Lung (tissue), 12 donors: ENCODE data around the gene PREP. TPM values are rescaled to one million over a fixed set of nuclear protein-coding genes. Genes with fewer than 3 reads are reported as not detected.

ENCODE experiments used
- ATAC-seq: fragments of 200-7000 bp; cut with Tn5 transposase; one replicate; pipeline ENCODE4 v1.9.1; 2020; ENCODE audit warnings: moderate number of reproducible peaks; ENCODE audit not compliant: insufficient read depth, low FRiP score
- DNase-seq, 3 donors: peaks; one replicate each; pipeline ENCODE4 v3.0.0-alpha.2; 2013 to 2017
- H3K27ac ChIP-seq, 2 donors: one replicate each; pipeline ENCODE4 v1.5.1; 2013; ENCODE audit warnings: mild to moderate bottlenecking in 2 of 2, moderate library complexity in 2 of 2, control low read depth in 1 of 2, inconsistent platforms in 1 of 2, low read depth in 1 of 2, low read length in 1 of 2
- H3K27me3 ChIP-seq, 3 donors: one replicate each; pipeline ENCODE4 v1.5.1; 2013; ENCODE audit warnings: low read length in 2 of 3; ENCODE audit not compliant: control insufficient read depth in 3 of 3, insufficient read depth in 3 of 3
- H3K36me3 ChIP-seq, 4 donors: one replicate each; pipeline ENCODE4 v1.5.1; 2013; ENCODE audit warnings: low read length in 4 of 4, mild to moderate bottlenecking in 1 of 4, moderate library complexity in 1 of 4; ENCODE audit not compliant: control insufficient read depth in 4 of 4, insufficient read depth in 4 of 4
- H3K4me1 ChIP-seq, 5 donors: one replicate each; pipeline ENCODE4 v1.5.1; 2013; ENCODE audit warnings: low read length in 5 of 5, mild to moderate bottlenecking in 2 of 5, moderate library complexity in 1 of 5; ENCODE audit not compliant: control insufficient read depth in 5 of 5, insufficient read depth in 5 of 5
- H3K4me3 ChIP-seq: one replicate; pipeline ENCODE4 v1.5.1; 2013; ENCODE audit warnings: mild to moderate bottlenecking, control low read depth, moderate library complexity
- H3K9ac ChIP-seq, 2 donors: one replicate each; pipeline ENCODE4 v1.5.1; 2013; ENCODE audit warnings: low read length in 2 of 2, control low read depth in 1 of 2; ENCODE audit not compliant: insufficient read depth in 1 of 2
- H3K9me3 ChIP-seq, 4 donors: one replicate each; pipeline ENCODE4 v1.5.1; 2013; ENCODE audit warnings: low read length in 3 of 4, mild to moderate bottlenecking in 1 of 4, moderate library complexity in 1 of 4; ENCODE audit not compliant: control insufficient read depth in 4 of 4, insufficient read depth in 3 of 4
- WGBS, 2 donors: extraction: QIAGEN DNeasy Blood & Tissue Kit; methylation state at CpG; one replicate each; pipeline ENCODE4 v1.1.7; 2013; 5-methylcytosine and 5-hydroxymethylcytosine counted together
- polyA plus RNA-seq, 2 donors: library from polyadenylated mRNA; stranded (reverse); fragments of 200-250 nt; gene quantifications; one replicate each; pipeline ENCODE4 v1.2.1, GENCODE V29; 2013
- total RNA-seq, 2 donors: library from RNA; depleted of rRNA in 1 of 2; stranded (reverse); fragments of >200 nt in 1 of 2; gene quantifications; one replicate each; pipeline ENCODE4 v1.2.1, GENCODE V29; 2014 to 2021
- TF ChIP-seq, protein P1 (sequence below): IDR thresholded peaks from 2 replicates; pipeline ENCODE4 v1.5.1; 2012; ENCODE audit warnings: mild to moderate bottlenecking; ENCODE audit errors: control extremely low read depth, extremely low read depth
- donor health status: control.
- donor health status: control.
- donor health status: Bipolar disorder and iron deficiency.
- donor health status: healthy.
- donor health status: DM: yes; HTN: yes; CAD: no.

The PREP gene
- total and polyA plus RNA-seq, 4 donors = 20.3 to 31.3 (median 25.1) TPM

DNA sequence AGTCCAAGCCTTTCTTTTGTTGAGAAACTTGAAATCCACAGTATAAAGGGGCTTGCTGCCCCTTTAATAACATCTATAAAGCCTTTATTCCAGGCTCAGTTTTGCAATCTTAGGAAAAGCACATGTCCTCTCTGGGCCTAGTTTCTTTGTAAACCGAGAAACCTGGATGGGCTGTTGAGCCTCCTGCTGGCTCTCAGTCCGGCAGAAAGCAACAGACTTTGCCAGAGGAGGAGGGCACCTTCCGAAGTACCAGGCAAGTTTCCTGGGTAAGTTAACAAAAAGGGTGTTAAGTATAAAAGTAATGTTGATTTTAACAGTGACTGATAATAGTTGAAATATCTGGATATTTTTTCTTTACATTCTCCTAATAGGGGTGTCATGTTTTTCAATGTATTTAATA is 124.1 kb downstream of the PREP start:
- H3K9me3 ChIP-seq = peaks cover 0 to 2% (median 0%) of the 10 kb centered on the region in 4 donors
- no peak overlapping the region for H3K4me3 ChIP-seq
- no peak overlapping the region for H3K27ac ChIP-seq
- TF ChIP-seq, protein P1, sequence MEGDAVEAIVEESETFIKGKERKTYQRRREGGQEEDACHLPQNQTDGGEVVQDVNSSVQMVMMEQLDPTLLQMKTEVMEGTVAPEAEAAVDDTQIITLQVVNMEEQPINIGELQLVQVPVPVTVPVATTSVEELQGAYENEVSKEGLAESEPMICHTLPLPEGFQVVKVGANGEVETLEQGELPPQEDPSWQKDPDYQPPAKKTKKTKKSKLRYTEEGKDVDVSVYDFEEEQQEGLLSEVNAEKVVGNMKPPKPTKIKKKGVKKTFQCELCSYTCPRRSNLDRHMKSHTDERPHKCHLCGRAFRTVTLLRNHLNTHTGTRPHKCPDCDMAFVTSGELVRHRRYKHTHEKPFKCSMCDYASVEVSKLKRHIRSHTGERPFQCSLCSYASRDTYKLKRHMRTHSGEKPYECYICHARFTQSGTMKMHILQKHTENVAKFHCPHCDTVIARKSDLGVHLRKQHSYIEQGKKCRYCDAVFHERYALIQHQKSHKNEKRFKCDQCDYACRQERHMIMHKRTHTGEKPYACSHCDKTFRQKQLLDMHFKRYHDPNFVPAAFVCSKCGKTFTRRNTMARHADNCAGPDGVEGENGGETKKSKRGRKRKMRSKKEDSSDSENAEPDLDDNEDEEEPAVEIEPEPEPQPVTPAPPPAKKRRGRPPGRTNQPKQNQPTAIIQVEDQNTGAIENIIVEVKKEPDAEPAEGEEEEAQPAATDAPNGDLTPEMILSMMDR = no peak
- H3K27me3 ChIP-seq = no peaks in the 10 kb centered on the region
- 78 to 91% methylated on average over 3 of the region's 3 CpGs for WGBS, 2 donors
- peaks cover 23 to 32% (median 30%) of the 10 kb centered on the region in 4 donors for H3K36me3 ChIP-seq
- H3K4me1 ChIP-seq = no peaks in the 10 kb centered on the region
- H3K9ac ChIP-seq = no peak overlapping the region
- no peak for ATAC-seq
- no peak for DNase-seq

DNA sequence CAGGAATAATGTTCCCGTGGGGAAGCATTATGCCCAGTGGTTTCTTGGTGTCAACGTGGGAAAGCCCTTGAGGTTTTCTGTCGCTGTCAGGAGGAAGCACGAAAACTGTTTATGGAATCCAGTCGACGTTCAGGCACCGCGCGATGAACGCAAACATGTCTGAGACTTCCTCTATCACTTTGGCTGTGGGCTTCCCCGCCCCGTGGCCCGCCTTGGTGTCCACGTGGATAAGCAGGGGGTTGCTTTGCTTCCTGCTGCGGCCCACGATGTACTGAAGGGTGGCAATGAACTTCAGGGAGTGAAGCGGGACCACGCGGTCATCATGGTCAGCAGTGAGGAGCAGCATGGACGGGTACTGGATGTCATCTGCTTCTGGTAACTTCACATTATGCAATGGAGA is 124.8 kb downstream of the PREP start:
- H3K4me3 ChIP-seq = no peak overlapping the region
- DNase-seq (no peak), ATAC-seq (no peak)
- peaks cover 0 to 2% (median 0%) of the 10 kb centered on the region in 4 donors for H3K9me3 ChIP-seq
- no peaks in the 10 kb centered on the region for H3K27me3 ChIP-seq
- peaks cover 23 to 32% (median 30%) of the 10 kb centered on the region in 4 donors for H3K36me3 ChIP-seq
- 90% methylated on average over 20 of the region's 20 CpGs for WGBS, 2 donors
- no peaks in the 10 kb centered on the region for H3K4me1 ChIP-seq
- no peak overlapping the region for H3K9ac ChIP-seq
- TF ChIP-seq, protein P1 = no peak
- no peak overlapping the region for H3K27ac ChIP-seq

DNA sequence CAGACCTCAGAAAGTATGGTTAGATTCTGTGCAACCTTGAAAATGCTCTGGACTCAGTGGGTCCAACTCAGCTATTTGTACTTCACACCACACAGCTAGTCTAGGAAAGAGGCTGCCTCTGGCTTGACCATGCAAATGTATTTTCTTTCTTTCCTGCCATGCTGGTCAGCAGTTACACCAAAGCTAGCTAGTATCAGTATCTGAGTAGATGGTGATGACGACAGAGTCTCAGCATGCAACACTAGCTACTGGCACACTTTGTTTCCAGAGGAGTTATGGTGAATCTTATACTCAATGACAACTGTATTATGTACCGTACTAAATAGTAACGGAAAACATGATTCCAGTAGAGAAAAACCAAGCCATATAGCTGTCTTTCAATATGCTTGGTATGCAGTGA is 126.5 kb downstream of the PREP start:
- ATAC-seq (no peak), DNase-seq (no peak)
- H3K27ac ChIP-seq = no peak overlapping the region
- H3K27me3 ChIP-seq = no peaks in the 10 kb centered on the region
- H3K4me1 ChIP-seq = peaks cover 0 to 3% (median 0%) of the 10 kb centered on the region in 5 donors
- no peak overlapping the region for H3K9ac ChIP-seq
- 98 to 99% methylated on average over 3 of the region's 3 CpGs for WGBS, 2 donors
- no peaks in the 10 kb centered on the region for H3K9me3 ChIP-seq
- H3K4me3 ChIP-seq = no peak overlapping the region
- TF ChIP-seq, protein P1 = no peak
- H3K36me3 ChIP-seq = peaks cover 14 to 20% (median 19%) of the 10 kb centered on the region in 4 donors

DNA sequence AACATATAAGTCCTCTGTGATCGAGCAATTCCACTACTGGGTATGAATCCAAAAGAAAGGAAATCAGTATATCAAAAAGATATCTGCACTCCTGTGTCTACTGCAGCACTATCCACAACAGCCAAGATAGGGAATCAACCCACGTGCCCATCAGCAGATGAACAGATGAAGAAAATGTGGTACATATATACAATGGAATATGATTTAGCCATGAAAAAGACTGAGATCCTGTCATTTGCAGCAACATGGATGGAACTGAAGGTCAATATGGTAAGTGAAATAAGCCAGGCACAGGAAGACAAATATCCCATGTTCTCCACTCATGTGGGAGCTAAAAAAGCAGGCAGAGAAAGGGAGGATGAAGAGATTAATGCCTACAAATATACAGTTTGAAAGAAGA is 127.3 kb downstream of the PREP start:
- Histone ChIP-seq H3K9ac (no peak overlapping the region), H3K9me3 (no peaks in the 10 kb centered on the region), H3K27me3 (no peaks in the 10 kb centered on the region), H3K27ac (no peak overlapping the region), H3K36me3 (peaks cover 9 to 15% (median 14%) of the 10 kb centered on the region in 4 donors), H3K4me3 (no peak overlapping the region), H3K4me1 (peaks cover 0 to 3% (median 0%) of the 10 kb centered on the region in 5 donors)
- no peak for DNase-seq
- TF ChIP-seq, protein P1 = no peak
- ATAC-seq = no peak
- 93 to 99% methylated on average over 2 of the region's 2 CpGs for WGBS, 2 donors
